Esophagus muscularis mucosa (tissue), 4 donors: ENCODE measurements around the gene LAPTM5. TPM values are rescaled to one million over a fixed set of nuclear protein-coding genes. Genes with fewer than 3 reads are reported as not detected.

Source experiments
- DNase-seq: peaks from one replicate; pipeline ENCODE4 v3.0.0-alpha.2; 2017; ENCODE audit errors: extremely low spot score
- H3K27ac ChIP-seq, 4 donors: fragments of 200-600 bp; sonication (generic); replicated peaks in 1 of 4; 1 replicate in 3 of 4; 2 replicates in 1 of 4; pipeline ENCODE4 v1.5.1; 2016 to 2019; ENCODE audit warnings: mild to moderate bottlenecking in 1 of 4
- H3K27me3 ChIP-seq, 4 donors: fragments of 200-600 bp; sonication (generic); one replicate each; pipeline versions ENCODE4 v1.5.1 to v1.6.0; 2016 to 2019
- H3K36me3 ChIP-seq, 4 donors: fragments of 200-600 bp; sonication (generic); one replicate each; pipeline ENCODE4 v1.5.1; 2016 to 2019
- H3K4me1 ChIP-seq, 4 donors: fragments of 200-600 bp; sonication (generic); one replicate each; pipeline ENCODE4 v1.5.1; 2016 to 2019
- H3K4me3 ChIP-seq, 4 donors: fragments of 200-600 bp; sonication (generic); 1 replicate in 2 of 4; 2 replicates in 2 of 4; pipeline ENCODE4 v1.5.1; 2016 to 2019; ENCODE audit warnings: mild to moderate bottlenecking in 4 of 4, moderate library complexity in 1 of 4
- H3K9me3 ChIP-seq, 4 donors: fragments of 200-600 bp; sonication (generic); 1 replicate in 3 of 4; 2 replicates in 1 of 4; pipeline ENCODE4 v1.5.1; 2016 to 2019
- EP300 ChIP-seq: sonication (generic); formaldehyde crosslinking; IDR thresholded peaks from one replicate; pipeline ENCODE4 v1.6.1; 2017; ENCODE audit warnings: antibody characterized with exemption
- POLR2A ChIP-seq: fragments of 450-650 bp; IDR thresholded peaks from one replicate; pipeline ENCODE4 v1.6.1; 2017; ENCODE audit warnings: antibody characterized with exemption, moderate library complexity, mild to moderate bottlenecking, low read depth
- POLR2AphosphoS5 ChIP-seq, 2 donors: sonication (generic); formaldehyde crosslinking; IDR thresholded peaks; one replicate each; pipeline ENCODE4 v1.6.1; 2017; ENCODE audit warnings: antibody characterized with exemption in 2 of 2
- WGBS: methylation state at CpG from one replicate; pipeline ENCODE4 v1.1.5; 2018; 5-methylcytosine and 5-hydroxymethylcytosine counted together
- intact Hi-C: fragments of 100-400 bp; cut with DNase I; formaldehyde crosslinking; loops from one replicate; pipeline ENCODE4 v1.15.1; 2023
- total RNA-seq, 4 donors: library from RNA; depleted of rRNA; stranded (reverse); fragments of >200 nt; gene quantifications; one replicate each; pipeline versions ENCODE4 v1.1.0 to v1.2.1, GENCODE V29; 2016
- TF ChIP-seq, protein P1 (sequence below), 3 experiments: fragments of 200-600 bp in 2 of 3; fragments of 450-650 bp in 1 of 3; sonication (generic) in 2 of 3; IDR thresholded peaks; one replicate each; pipeline ENCODE4 v1.5.1; 2017 to 2019; ENCODE audit warnings: antibody characterized with exemption in 3 of 3, mild to moderate bottlenecking in 2 of 3, moderate library complexity in 1 of 3

LAPTM5 gene
- total RNA-seq, 4 donors from 2014 or later, result 32.4 to 83.7 (median 36.3) TPM

DNA sequence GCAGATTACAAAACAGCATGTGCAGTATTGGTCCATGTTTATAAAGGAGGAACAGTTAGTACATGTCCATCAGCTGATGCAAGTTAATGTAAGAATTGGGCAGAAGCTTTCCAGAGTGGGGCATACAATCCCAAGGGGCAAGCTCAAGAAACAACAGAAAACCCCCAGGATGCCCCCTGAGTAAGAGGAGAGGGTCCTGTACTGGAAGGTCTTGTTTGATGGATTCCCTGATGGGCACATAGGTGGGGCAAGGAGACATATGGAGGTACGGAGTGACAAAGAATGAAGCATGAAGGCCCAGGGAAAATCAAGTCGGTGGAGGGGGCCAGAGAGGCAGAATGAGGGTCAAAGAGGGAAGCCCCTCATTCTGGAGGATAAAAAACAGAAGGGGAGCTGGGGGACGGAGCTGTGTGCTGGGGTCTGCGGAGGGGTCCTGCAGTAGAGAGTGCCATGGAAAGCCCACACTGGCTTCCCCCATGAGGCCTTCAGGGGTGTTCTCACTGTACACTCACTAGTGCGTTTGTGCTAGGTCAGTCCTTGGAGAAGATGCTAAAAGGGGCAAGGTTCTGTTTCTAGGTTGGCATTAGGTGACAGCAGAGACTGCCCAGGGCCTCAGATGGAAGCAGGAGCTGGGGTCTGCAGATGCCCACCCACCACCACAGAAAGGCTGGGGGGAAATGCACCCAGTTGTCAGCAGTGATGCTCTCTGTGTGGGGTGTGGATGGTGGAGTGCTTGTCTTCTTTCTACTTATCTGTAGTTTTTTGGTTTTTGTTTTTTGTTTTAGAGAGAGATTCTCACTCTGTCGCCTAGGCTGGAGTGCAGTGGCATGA lies 21.7 kb downstream of the LAPTM5 start:
- intact Hi-C loops, result no loop called here
- H3K27me3 ChIP-seq, result peaks cover 0 to 13% (median 0%) of the 10 kb centered on the region in 4 donors
- no peak overlapping the region for H3K27ac ChIP-seq
- H3K36me3 ChIP-seq, result peaks cover 0 to 17% (median 0%) of the 10 kb centered on the region in 4 donors
- H3K4me1 ChIP-seq, result no peaks in the 10 kb centered on the region
- 90% methylated on average over 6 of the region's 6 CpGs for WGBS
- H3K9me3 ChIP-seq, result no peaks in the 10 kb centered on the region
- no peak overlapping the region for H3K4me3 ChIP-seq
- DNase-seq, result no peak
- TF ChIP-seq EP300 (no peak), POLR2AphosphoS5 (IDR thresholded peaks at IDR 0.05) (no peak)
- TF ChIP-seq, protein P1, sequence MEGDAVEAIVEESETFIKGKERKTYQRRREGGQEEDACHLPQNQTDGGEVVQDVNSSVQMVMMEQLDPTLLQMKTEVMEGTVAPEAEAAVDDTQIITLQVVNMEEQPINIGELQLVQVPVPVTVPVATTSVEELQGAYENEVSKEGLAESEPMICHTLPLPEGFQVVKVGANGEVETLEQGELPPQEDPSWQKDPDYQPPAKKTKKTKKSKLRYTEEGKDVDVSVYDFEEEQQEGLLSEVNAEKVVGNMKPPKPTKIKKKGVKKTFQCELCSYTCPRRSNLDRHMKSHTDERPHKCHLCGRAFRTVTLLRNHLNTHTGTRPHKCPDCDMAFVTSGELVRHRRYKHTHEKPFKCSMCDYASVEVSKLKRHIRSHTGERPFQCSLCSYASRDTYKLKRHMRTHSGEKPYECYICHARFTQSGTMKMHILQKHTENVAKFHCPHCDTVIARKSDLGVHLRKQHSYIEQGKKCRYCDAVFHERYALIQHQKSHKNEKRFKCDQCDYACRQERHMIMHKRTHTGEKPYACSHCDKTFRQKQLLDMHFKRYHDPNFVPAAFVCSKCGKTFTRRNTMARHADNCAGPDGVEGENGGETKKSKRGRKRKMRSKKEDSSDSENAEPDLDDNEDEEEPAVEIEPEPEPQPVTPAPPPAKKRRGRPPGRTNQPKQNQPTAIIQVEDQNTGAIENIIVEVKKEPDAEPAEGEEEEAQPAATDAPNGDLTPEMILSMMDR (IDR thresholded peaks at IDR 0.05), result no peak

DNA sequence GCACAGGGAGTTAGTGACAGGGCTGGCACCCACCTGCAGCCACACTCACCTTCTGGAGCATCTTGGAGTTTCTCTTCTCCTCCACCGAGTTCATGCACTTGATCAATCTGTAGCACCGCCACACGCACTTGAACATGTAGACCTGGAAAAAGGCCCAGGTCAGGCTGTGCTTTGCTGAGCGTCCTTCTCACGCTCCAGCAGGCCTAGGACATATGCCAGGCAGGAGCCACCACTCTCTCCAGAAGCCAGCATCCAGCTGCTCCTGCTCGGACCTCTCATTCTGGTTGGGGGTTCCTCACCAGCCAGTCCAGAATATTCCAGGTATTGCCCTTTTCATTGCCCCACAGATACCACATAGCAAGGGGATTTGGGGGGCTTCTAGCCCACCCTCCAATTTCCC lies 22.4 kb downstream of the LAPTM5 start:
- Histone ChIP-seq H3K4me1 (peaks cover 0 to 4% (median 0%) of the 10 kb centered on the region in 4 donors), H3K9me3 (no peaks in the 10 kb centered on the region), H3K27me3 (peaks cover 0 to 13% (median 0%) of the 10 kb centered on the region in 4 donors), H3K27ac (no peak overlapping the region), H3K4me3 (no peak overlapping the region), H3K36me3 (peaks cover 0 to 17% (median 0%) of the 10 kb centered on the region in 4 donors)
- TF ChIP-seq POLR2AphosphoS5 (IDR thresholded peaks at IDR 0.05) (no peak), EP300 (no peak), POLR2A (no peak)
- DNase-seq, result no peak
- 90% methylated on average over 6 of the region's 6 CpGs for WGBS
- intact Hi-C loops, result no loop called here

DNA sequence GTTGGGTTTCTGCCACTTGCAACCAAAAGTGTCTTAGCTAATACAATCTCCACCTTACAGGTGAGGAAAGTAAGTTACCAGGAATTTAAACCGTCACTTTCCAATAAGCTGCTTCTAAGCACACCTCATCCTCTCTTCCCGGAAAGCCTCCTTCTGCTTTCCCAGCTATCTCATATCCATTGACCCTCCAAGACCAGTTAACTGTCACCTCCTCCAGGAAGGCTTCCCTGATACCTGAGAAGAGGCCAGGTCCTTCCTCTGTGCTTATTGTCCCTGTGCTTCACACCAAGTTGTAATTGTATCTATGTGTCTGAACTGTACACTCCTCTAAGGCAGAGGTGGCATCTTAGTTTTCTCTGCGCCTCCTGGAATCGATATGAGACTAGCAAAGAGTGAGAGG lies 23.0 kb downstream of the LAPTM5 start:
- no peak overlapping the region for H3K27ac ChIP-seq
- no peak for DNase-seq
- 96% methylated on average over 4 of the region's 4 CpGs for WGBS
- no peaks in the 10 kb centered on the region for H3K9me3 ChIP-seq
- peaks cover 0 to 13% (median 0%) of the 10 kb centered on the region in 4 donors for H3K27me3 ChIP-seq
- peaks cover 0 to 17% (median 0%) of the 10 kb centered on the region in 4 donors for H3K36me3 ChIP-seq
- H3K4me3 ChIP-seq, result no peak overlapping the region
- intact Hi-C loops, result no loop called here
- TF ChIP-seq, protein P1 (IDR thresholded peaks at IDR 0.05), result no peak
- TF ChIP-seq EP300, result no peak
- no peak for TF ChIP-seq POLR2A
- TF ChIP-seq POLR2AphosphoS5 (IDR thresholded peaks at IDR 0.05), result no peak
- peaks cover 0 to 4% (median 0%) of the 10 kb centered on the region in 4 donors for H3K4me1 ChIP-seq

DNA sequence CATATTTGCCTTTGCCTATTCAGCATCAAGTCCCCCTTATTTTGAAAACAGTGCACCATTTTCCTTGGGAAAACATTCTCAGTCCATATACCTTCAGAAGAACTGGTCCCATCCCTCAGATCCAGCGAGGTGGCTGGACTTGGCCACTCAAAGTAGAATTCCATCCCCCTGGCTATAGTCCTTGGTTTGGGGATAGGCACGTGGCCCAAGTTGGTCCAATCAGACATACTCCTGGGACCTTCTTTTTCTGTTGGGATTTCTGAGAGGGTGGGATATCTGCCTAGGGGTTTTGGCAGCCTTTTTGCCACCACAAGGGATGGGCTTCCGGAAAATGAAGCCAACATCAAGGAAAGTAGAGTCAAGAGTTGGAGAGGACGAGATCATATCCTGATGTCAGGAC lies 23.5 kb downstream of the LAPTM5 start:
- no peaks in the 10 kb centered on the region for H3K9me3 ChIP-seq
- intact Hi-C loops, result no loop called here

DNA sequence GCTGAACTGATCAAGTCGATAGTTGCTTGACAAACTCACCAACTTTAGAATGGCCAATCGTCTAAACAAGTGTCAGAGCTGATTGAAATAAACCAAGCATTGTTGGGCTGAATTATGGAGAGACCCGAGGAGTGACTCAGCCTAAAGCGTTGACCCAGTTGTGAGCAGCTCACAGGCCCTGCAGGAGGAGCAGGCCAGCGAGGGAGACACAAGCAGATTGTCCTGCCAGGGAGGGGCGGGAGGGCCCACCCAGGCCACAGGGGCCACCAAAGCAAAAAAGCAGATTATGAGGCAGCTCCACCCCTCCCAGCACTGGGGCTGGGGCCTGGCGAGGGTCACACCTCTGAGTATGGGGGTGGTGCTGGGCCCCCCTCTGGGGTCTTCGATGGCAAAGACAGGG lies 24.1 kb downstream of the LAPTM5 start:
- no peak for TF ChIP-seq POLR2AphosphoS5 (IDR thresholded peaks at IDR 0.05)
- TF ChIP-seq EP300, result no peak
- peaks cover 0 to 13% (median 0%) of the 10 kb centered on the region in 4 donors for H3K27me3 ChIP-seq
- peaks cover 0 to 4% (median 0%) of the 10 kb centered on the region in 4 donors for H3K4me1 ChIP-seq
- no peak overlapping the region for H3K4me3 ChIP-seq
- H3K9me3 ChIP-seq, result no peaks in the 10 kb centered on the region
- WGBS, result 77% methylated on average over 8 of the region's 8 CpGs
- peaks cover 0 to 14% (median 0%) of the 10 kb centered on the region in 4 donors for H3K36me3 ChIP-seq
- H3K27ac ChIP-seq, result no peak overlapping the region
- intact Hi-C loops, result no loop called here
- no peak for DNase-seq

More for the DNA sequence above, 23.5 kb downstream of the LAPTM5 start:
- no peak overlapping the region for H3K27ac ChIP-seq
- peaks cover 0 to 13% (median 0%) of the 10 kb centered on the region in 4 donors for H3K27me3 ChIP-seq
- DNase-seq, result no peak
- peaks cover 0 to 4% (median 0%) of the 10 kb centered on the region in 4 donors for H3K4me1 ChIP-seq
- 95% methylated on average over 4 of the region's 4 CpGs for WGBS
- H3K4me3 ChIP-seq, result no peak overlapping the region
- no peak for TF ChIP-seq POLR2AphosphoS5 (IDR thresholded peaks at IDR 0.05)
- no peak for TF ChIP-seq EP300
- TF ChIP-seq, protein P1 (IDR thresholded peaks at IDR 0.05), result no peak
- no peak for TF ChIP-seq POLR2A
- peaks cover 0 to 17% (median 0%) of the 10 kb centered on the region in 4 donors for H3K36me3 ChIP-seq
